HepG2 (cell line): ENCODE measurements around the gene IGFN1. TPM values are rescaled to one million over a fixed set of nuclear protein-coding genes. Genes with fewer than 3 reads are reported as not detected.
A peak's percentile ranks its signal among the peaks of the same experiment; 100 is the strongest.

Source experiments
- HDAC2 ChIP-seq: sonication (generic); formaldehyde crosslinking; IDR thresholded peaks from 2 replicates; pipeline ENCODE4 v1.4.0; 2020; ENCODE audit warnings: missing genetic modification reagents
- HOXA3 ChIP-seq: sonication (generic); formaldehyde crosslinking; IDR thresholded peaks from 2 replicates; pipeline ENCODE4 v1.5.0; 2020; ENCODE audit warnings: missing genetic modification reagents
- NFE2 ChIP-seq: sonication (generic); formaldehyde crosslinking; IDR thresholded peaks from 2 replicates; pipeline ENCODE4 v1.4.0; 2020; ENCODE audit warnings: missing genetic modification reagents
- NFYC ChIP-seq: IDR thresholded peaks from 2 replicates; pipeline ENCODE4 v1.6.1; 2016; ENCODE audit warnings: missing genetic modification reagents, missing compliant biosample characterization
- PCBP1 ChIP-seq: fragments of 200-400 bp; formaldehyde crosslinking; IDR thresholded peaks from 2 replicates; pipeline ENCODE4 v1.6.1; 2017; ENCODE audit warnings: mild to moderate bottlenecking, low read depth, low read length, borderline replicate concordance
- SMARCE1 ChIP-seq: fragments of 450-650 bp; IDR thresholded peaks from 2 replicates; pipeline ENCODE4 v1.6.1; 2017; ENCODE audit warnings: borderline replicate concordance
- XBP1 ChIP-seq: sonication (generic); formaldehyde crosslinking; IDR thresholded peaks from 2 replicates; pipeline ENCODE4 v1.5.0; 2020; ENCODE audit warnings: missing genetic modification reagents
- ZFAT ChIP-seq: sonication (generic); formaldehyde crosslinking; conservative IDR thresholded peaks from 2 replicates; pipeline ENCODE4 v1.8.1; 2023; ENCODE audit warnings: missing genetic modification reagents, inconsistent platforms
- ZNF232 ChIP-seq: sonication (generic); formaldehyde crosslinking; IDR thresholded peaks from 2 replicates; pipeline ENCODE4 v1.4.0; 2020; ENCODE audit warnings: missing genetic modification reagents, borderline replicate concordance
- ZNF282 ChIP-seq: fragments of 450-650 bp; IDR thresholded peaks from 2 replicates; pipeline ENCODE4 v1.6.1; 2018; ENCODE audit not compliant: partially characterized antibody
- ZNF33B ChIP-seq: sonication (generic); formaldehyde crosslinking; IDR thresholded peaks from 2 replicates; pipeline ENCODE4 v1.5.1; 2020; ENCODE audit warnings: mild to moderate bottlenecking, missing genetic modification reagents
- ZNF510 ChIP-seq: sonication (generic); formaldehyde crosslinking; IDR thresholded peaks from 2 replicates; pipeline ENCODE4 v1.4.0; 2020; ENCODE audit warnings: low read depth, mild to moderate bottlenecking, missing genetic modification reagents
- ZSCAN21 ChIP-seq: sonication (generic); formaldehyde crosslinking; IDR thresholded peaks from 2 replicates; pipeline ENCODE4 v1.8.0; 2022; ENCODE audit warnings: mild to moderate bottlenecking, missing genetic modification reagents, moderate library complexity, borderline replicate concordance
- polyA plus RNA-seq, 8 experiments: library from polyadenylated mRNA; depleted of rRNA in 3 of 8; stranded (reverse) in 7 of 8; unstranded in 1 of 8; fragments of >200 nt; fragmentation: Illumina TruSeq in 4 of 8; extraction: Trizol in 4 of 8; gene quantifications; 2 replicates each; pipeline versions ENCODE4 v1.2.1 to v1.2.3, GENCODE V29; 2011 to 2016; ENCODE audit warnings: low read depth in 4 of 8, missing spikeins in 1 of 8, mixed read lengths in 1 of 8; ENCODE audit not compliant: insufficient read depth in 1 of 8
- total RNA-seq, 5 experiments: library from RNA; depleted of rRNA; stranded (reverse); fragments of >200 nt; fragmentation: Illumina TruSeq; extraction: Trizol; gene quantifications; 2 replicates each; pipeline ENCODE4 v1.2.3, GENCODE V29; 2016; ENCODE audit warnings: low read depth in 1 of 5
- TF ChIP-seq, protein P1 (sequence below): sonication (generic); formaldehyde crosslinking; IDR thresholded peaks from 2 replicates; pipeline ENCODE4 v1.5.1; 2020; ENCODE audit warnings: mild to moderate bottlenecking, missing genetic modification reagents, moderate library complexity
- TF ChIP-seq, protein P2 (sequence below): sonication (generic); formaldehyde crosslinking; IDR thresholded peaks from 2 replicates; pipeline ENCODE4 v1.4.0; 2020; ENCODE audit warnings: missing genetic modification reagents, borderline replicate concordance
- TF ChIP-seq, protein P3 (sequence below): IDR thresholded peaks from 2 replicates; pipeline ENCODE4 v1.6.1; 2016; ENCODE audit warnings: control low read depth
- TF ChIP-seq, protein P4 (sequence below): sonication (generic); formaldehyde crosslinking; IDR thresholded peaks from 2 replicates; pipeline ENCODE4 v1.4.0; 2020; ENCODE audit warnings: mild to moderate bottlenecking, missing genetic modification reagents
- TF ChIP-seq, protein P5 (sequence below): sonication (generic); formaldehyde crosslinking; conservative IDR thresholded peaks from 2 replicates; pipeline ENCODE4 v1.8.1; 2023; ENCODE audit warnings: missing genetic modification reagents

Gene IGFN1
- total and polyA plus RNA-seq, 2 of the 13 experiments (the other 11 are each of a cell fraction or from before 2014, with no cell fraction given) = 0.04 to 0.05 TPM

DNA sequence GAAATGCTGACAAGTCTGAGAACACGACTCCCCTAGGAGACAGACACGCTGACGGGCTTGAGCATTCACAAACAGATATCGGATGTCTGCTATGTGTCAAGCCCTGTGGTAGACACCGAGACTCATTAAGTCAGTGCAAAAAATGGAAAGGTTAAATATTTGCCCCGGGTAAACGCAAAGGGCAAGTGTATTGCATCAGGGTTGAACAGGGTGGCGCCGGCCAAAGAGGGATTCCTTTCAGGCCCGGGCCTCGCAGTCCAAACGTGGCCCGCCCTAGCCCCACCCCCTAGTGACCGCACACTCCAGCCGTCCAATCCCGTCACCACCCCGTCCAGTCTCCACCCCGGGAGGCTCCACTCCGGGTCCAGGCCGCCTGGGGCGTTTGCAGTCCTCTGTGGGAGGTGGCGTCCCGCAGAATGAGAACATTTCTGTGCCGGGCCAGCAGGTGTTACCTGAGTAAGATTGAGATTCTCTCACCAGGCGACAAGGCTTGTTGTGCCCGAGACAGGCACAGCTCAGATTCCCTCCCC is 20.0 kb upstream of the IGFN1 start (continued):
- TF ChIP-seq, protein P1, sequence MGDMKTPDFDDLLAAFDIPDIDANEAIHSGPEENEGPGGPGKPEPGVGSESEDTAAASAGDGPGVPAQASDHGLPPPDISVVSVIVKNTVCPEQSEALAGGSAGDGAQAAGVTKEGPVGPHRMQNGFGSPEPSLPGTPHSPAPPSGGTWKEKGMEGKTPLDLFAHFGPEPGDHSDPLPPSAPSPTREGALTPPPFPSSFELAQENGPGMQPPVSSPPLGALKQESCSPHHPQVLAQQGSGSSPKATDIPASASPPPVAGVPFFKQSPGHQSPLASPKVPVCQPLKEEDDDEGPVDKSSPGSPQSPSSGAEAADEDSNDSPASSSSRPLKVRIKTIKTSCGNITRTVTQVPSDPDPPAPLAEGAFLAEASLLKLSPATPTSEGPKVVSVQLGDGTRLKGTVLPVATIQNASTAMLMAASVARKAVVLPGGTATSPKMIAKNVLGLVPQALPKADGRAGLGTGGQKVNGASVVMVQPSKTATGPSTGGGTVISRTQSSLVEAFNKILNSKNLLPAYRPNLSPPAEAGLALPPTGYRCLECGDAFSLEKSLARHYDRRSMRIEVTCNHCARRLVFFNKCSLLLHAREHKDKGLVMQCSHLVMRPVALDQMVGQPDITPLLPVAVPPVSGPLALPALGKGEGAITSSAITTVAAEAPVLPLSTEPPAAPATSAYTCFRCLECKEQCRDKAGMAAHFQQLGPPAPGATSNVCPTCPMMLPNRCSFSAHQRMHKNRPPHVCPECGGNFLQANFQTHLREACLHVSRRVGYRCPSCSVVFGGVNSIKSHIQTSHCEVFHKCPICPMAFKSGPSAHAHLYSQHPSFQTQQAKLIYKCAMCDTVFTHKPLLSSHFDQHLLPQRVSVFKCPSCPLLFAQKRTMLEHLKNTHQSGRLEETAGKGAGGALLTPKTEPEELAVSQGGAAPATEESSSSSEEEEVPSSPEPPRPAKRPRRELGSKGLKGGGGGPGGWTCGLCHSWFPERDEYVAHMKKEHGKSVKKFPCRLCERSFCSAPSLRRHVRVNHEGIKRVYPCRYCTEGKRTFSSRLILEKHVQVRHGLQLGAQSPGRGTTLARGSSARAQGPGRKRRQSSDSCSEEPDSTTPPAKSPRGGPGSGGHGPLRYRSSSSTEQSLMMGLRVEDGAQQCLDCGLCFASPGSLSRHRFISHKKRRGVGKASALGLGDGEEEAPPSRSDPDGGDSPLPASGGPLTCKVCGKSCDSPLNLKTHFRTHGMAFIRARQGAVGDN = no peak
- TF ChIP-seq ZNF232 (CRISPR knock-in tag) (peak; percentile 59; the same call in 1 of the 2 replicates), PCBP1 (no peak), ZNF282 (no peak), HDAC2 (CRISPR knock-in tag) (peak; percentile 90), SMARCE1 (no peak), ZNF33B (CRISPR knock-in tag) (no peak), ZSCAN21 (CRISPR knock-in tag) (peak; percentile 67), ZFAT (CRISPR knock-in tag) (no peak), XBP1 (no peak), ZNF510 (CRISPR knock-in tag) (no peak), HOXA3 (peak; percentile 82), NFE2 (CRISPR knock-in tag) (no peak), NFYC (CRISPR knock-in tag) (peak; percentile 56; the same call in 1 of the 2 replicates)
- TF ChIP-seq, protein P2, sequence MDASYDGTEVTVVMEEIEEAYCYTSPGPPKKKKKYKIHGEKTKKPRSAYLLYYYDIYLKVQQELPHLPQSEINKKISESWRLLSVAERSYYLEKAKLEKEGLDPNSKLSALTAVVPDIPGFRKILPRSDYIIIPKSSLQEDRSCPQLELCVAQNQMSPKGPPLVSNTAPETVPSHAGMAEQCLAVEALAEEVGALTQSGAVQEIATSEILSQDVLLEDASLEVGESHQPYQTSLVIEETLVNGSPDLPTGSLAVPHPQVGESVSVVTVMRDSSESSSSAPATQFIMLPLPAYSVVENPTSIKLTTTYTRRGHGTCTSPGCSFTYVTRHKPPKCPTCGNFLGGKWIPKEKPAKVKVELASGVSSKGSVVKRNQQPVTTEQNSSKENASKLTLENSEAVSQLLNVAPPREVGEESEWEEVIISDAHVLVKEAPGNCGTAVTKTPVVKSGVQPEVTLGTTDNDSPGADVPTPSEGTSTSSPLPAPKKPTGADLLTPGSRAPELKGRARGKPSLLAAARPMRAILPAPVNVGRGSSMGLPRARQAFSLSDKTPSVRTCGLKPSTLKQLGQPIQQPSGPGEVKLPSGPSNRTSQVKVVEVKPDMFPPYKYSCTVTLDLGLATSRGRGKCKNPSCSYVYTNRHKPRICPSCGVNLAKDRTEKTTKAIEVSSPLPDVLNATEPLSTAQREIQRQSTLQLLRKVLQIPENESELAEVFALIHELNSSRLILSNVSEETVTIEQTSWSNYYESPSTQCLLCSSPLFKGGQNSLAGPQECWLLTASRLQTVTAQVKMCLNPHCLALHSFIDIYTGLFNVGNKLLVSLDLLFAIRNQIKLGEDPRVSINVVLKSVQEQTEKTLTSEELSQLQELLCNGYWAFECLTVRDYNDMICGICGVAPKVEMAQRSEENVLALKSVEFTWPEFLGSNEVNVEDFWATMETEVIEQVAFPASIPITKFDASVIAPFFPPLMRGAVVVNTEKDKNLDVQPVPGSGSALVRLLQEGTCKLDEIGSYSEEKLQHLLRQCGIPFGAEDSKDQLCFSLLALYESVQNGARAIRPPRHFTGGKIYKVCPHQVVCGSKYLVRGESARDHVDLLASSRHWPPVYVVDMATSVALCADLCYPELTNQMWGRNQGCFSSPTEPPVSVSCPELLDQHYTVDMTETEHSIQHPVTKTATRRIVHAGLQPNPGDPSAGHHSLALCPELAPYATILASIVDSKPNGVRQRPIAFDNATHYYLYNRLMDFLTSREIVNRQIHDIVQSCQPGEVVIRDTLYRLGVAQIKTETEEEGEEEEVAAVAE (CRISPR knock-in tag) = no peak
- TF ChIP-seq, protein P3, sequence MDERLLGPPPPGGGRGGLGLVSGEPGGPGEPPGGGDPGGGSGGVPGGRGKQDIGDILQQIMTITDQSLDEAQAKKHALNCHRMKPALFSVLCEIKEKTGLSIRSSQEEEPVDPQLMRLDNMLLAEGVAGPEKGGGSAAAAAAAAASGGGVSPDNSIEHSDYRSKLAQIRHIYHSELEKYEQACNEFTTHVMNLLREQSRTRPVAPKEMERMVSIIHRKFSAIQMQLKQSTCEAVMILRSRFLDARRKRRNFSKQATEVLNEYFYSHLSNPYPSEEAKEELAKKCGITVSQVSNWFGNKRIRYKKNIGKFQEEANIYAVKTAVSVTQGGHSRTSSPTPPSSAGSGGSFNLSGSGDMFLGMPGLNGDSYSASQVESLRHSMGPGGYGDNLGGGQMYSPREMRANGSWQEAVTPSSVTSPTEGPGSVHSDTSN (CRISPR knock-in tag) = peak; percentile 40; the same call in 1 of the 2 replicates
- TF ChIP-seq, protein P4, sequence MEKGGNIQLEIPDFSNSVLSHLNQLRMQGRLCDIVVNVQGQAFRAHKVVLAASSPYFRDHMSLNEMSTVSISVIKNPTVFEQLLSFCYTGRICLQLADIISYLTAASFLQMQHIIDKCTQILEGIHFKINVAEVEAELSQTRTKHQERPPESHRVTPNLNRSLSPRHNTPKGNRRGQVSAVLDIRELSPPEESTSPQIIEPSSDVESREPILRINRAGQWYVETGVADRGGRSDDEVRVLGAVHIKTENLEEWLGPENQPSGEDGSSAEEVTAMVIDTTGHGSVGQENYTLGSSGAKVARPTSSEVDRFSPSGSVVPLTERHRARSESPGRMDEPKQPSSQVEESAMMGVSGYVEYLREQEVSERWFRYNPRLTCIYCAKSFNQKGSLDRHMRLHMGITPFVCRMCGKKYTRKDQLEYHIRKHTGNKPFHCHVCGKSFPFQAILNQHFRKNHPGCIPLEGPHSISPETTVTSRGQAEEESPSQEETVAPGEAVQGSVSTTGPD (CRISPR knock-in tag) = no peak
- TF ChIP-seq, protein P5, sequence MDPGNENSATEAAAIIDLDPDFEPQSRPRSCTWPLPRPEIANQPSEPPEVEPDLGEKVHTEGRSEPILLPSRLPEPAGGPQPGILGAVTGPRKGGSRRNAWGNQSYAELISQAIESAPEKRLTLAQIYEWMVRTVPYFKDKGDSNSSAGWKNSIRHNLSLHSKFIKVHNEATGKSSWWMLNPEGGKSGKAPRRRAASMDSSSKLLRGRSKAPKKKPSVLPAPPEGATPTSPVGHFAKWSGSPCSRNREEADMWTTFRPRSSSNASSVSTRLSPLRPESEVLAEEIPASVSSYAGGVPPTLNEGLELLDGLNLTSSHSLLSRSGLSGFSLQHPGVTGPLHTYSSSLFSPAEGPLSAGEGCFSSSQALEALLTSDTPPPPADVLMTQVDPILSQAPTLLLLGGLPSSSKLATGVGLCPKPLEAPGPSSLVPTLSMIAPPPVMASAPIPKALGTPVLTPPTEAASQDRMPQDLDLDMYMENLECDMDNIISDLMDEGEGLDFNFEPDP (CRISPR knock-in tag) = no peak
